ENCODE measurements around the gene CD46.

The CD46 gene

GRCh38 chr1:207798847-207799246 is 47.0 kb downstream of the CD46 start:
- DNase-seq: no peak

- DNase-seq: no peak
Observed at GRCh38 chr1:207799989-207800648, 48.3 kb downstream of the CD46 start.

GRCh38 chr1:207801819-207802218 is 50.0 kb downstream of the CD46 start:
- DNase-seq: no peak

- no peak for DNase-seq
Observed at GRCh38 chr1:207803678-207804077, 51.8 kb downstream of the CD46 start.

- DNase-seq: no peak
Observed at GRCh38 chr1:207804721-207805468, 53.0 kb downstream of the CD46 start.

GRCh38 chr1:207805841-207806421 is 54.1 kb downstream of the CD46 start:
- no peak for DNase-seq

- no peak for DNase-seq
Observed at GRCh38 chr1:207806531-207807325, 54.9 kb downstream of the CD46 start.

GRCh38 chr1:207807326-207807689 is 55.5 kb downstream of the CD46 start:
- DNase-seq: no peak

GRCh38 chr1:207807690-207808321 is 56.0 kb downstream of the CD46 start:
- no peak for DNase-seq

GRCh38 chr1:207808322-207808705 is 56.5 kb downstream of the CD46 start:
- no peak for DNase-seq

GRCh38 chr1:207808911-207809555 is 57.2 kb downstream of the CD46 start:
- no peak for DNase-seq

- DNase-seq: no peak
Observed at GRCh38 chr1:207810173-207810572, 58.3 kb downstream of the CD46 start.

GRCh38 chr1:207810606-207811295 is 58.9 kb downstream of the CD46 start:
- no peak for DNase-seq

- no peak for DNase-seq
Observed at GRCh38 chr1:207811319-207811718, 59.5 kb downstream of the CD46 start.

- DNase-seq: peak; percentile 28
Observed at GRCh38 chr1:207811920-207812720, 60.3 kb downstream of the CD46 start.

- no peak for DNase-seq
Observed at GRCh38 chr1:207812778-207813511, 61.1 kb downstream of the CD46 start.

GRCh38 chr1:207813512-207813881 is 61.6 kb downstream of the CD46 start:
- no peak for DNase-seq

- no peak for DNase-seq
Observed at GRCh38 chr1:207813946-207814345, 62.1 kb downstream of the CD46 start.

- DNase-seq: peak; percentile 27
Observed at GRCh38 chr1:207814469-207814868, 62.6 kb downstream of the CD46 start.

- DNase-seq: no peak
Observed at GRCh38 chr1:207815466-207815865, 63.6 kb downstream of the CD46 start.

Data from activated CD4-positive, CD25-positive, alpha-beta regulatory T cell treated with anti-CD3 and anti-CD28 coated beads, Interleukin-2, amount 50 U/mL, for 72 hours (primary cell).